Measurements from ENCODE around the gene U2AF2.

DNA sequence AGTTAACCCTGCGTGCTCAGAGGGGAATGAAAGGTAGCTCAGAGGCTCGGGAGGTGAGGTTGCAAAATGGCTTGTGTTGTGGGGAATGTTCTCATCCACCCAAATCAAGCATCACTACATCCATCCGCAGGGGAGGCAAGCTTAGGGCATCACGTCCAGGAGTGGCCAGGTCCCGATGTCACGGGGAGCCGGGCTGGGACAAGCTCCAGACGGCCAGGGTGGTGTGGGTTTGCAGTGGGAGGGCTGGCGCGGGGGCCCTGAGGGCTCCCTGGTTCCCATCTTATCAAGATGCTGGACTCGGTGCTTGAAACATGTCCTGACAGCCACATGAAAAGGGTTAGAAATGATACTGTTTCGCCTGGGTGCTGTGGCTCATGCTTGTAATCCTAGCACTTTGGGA is 46.0 kb downstream of the U2AF2 start:
- TF ChIP-seq, protein P1, sequence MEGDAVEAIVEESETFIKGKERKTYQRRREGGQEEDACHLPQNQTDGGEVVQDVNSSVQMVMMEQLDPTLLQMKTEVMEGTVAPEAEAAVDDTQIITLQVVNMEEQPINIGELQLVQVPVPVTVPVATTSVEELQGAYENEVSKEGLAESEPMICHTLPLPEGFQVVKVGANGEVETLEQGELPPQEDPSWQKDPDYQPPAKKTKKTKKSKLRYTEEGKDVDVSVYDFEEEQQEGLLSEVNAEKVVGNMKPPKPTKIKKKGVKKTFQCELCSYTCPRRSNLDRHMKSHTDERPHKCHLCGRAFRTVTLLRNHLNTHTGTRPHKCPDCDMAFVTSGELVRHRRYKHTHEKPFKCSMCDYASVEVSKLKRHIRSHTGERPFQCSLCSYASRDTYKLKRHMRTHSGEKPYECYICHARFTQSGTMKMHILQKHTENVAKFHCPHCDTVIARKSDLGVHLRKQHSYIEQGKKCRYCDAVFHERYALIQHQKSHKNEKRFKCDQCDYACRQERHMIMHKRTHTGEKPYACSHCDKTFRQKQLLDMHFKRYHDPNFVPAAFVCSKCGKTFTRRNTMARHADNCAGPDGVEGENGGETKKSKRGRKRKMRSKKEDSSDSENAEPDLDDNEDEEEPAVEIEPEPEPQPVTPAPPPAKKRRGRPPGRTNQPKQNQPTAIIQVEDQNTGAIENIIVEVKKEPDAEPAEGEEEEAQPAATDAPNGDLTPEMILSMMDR (conservative IDR thresholded peaks at IDR 0.05; ENCODE audit: low read depth in 2 of 2): no peak
- TF ChIP-seq EZH2 (IDR thresholded peaks at IDR 0.05; ENCODE audit: low read depth, unreplicated experiment): no peak
- no peak for TF ChIP-seq POLR2AphosphoS5 (IDR thresholded peaks at IDR 0.05; ENCODE audit: low read depth)
- no peak for TF ChIP-seq CREB1 (CRISPR knock-in tag; IDR thresholded peaks at IDR 0.05; ENCODE audit: low read depth)

Measured in GM23338 (cell line).